ENCODE results near the gene MARCHF2.

MARCHF2 gene, protein sequence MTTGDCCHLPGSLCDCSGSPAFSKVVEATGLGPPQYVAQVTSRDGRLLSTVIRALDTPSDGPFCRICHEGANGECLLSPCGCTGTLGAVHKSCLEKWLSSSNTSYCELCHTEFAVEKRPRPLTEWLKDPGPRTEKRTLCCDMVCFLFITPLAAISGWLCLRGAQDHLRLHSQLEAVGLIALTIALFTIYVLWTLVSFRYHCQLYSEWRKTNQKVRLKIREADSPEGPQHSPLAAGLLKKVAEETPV

DNA sequence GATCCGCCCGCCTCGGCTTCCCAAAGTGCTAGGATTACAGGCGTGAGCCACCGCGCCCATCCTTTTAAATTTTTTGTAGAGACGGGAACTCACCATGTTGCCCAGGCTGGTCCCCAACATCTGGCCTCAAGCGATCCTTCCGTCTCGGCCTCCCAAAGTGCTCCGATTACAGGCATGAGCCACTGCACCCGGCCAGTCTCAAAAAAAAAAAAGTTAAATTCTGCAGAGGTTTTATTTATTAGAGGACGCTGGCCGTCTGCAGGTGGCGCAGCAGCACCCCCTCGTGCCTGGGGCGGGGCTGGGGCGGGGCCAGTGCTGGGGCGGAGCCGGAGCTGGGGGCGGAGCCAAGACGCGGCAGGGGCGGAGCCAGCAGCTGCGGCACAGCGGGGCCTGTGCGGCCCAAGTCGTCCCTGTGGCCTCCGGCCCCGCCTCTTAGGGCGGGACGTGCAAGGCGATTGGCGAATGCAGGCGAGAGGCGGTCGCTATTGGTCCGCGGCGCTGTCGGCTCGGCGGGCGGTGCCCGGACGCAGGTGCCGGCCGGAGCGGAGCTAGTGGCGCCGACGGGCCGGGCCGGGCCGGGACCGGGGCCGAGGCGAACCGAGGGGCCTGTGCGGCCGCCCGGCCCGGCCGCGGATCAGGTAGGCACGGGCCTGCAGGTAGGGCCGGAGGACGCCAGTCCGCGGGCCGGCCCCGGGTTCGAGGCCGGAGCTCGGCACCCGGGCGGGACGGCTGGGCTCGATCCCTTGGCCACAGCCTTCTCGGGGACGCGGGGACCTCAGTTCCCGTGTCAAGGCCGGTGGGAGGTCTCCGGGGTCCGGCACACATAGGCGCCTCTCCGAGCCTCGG is at the start of gene MARCHF2:
MARCHF2 (plus strand) TSS at position 523 of the 846 bp plus-strand sequence. CDS start 8,536 bp downstream, outside the sequence.
- Histone ChIP-seq H4K20me1 (ENCODE audit: insufficient read depth, low read length) (no peaks in the 10 kb centered on the region), H3K4me1 (ENCODE audit: insufficient read depth, low read length, severe bottlenecking) (peaks cover 12% of the 10 kb centered on the region), H3K4me3 (ENCODE audit: low read depth, low read length, poor library complexity, severe bottlenecking) (peak within 1 kb of the TSS; percentile 74), H3F3A (ENCODE audit: insufficient read depth, low read length) (0 out of 2 replicates have a peak, but pooled peaks cover 5% of the 10 kb centered on the region), H3K36me3 (ENCODE audit: insufficient read depth, low read length) (no peaks in the 10 kb centered on the region), H3K79me2 (ENCODE audit: insufficient read depth, low read length) (no peaks in the 10 kb centered on the region), H2AFZ (ENCODE audit: low read length) (no peak within 1 kb of the TSS), H3K27me3 (ENCODE audit: insufficient read depth, low read length) (no peaks in the 10 kb centered on the region), H3K9me3 (ENCODE audit: low read length) (no peaks in the 10 kb centered on the region), H3K27ac (ENCODE audit: low read depth, low read length, poor library complexity, severe bottlenecking) (no peak within 1 kb of the TSS), H3K9ac (ENCODE audit: low read length) (peak within 1 kb of the TSS; percentile 70), H3K4me2 (ENCODE audit: low read length) (peak within 1 kb of the TSS; percentile 92), H3K9me2 (ENCODE audit: low read depth, low read length) (no peaks in the 10 kb centered on the region)
- no peak for TF ChIP-seq EZH2 (IDR thresholded peaks at IDR 0.05; ENCODE audit: borderline replicate concordance, low read length)
- TF ChIP-seq, protein P1, sequence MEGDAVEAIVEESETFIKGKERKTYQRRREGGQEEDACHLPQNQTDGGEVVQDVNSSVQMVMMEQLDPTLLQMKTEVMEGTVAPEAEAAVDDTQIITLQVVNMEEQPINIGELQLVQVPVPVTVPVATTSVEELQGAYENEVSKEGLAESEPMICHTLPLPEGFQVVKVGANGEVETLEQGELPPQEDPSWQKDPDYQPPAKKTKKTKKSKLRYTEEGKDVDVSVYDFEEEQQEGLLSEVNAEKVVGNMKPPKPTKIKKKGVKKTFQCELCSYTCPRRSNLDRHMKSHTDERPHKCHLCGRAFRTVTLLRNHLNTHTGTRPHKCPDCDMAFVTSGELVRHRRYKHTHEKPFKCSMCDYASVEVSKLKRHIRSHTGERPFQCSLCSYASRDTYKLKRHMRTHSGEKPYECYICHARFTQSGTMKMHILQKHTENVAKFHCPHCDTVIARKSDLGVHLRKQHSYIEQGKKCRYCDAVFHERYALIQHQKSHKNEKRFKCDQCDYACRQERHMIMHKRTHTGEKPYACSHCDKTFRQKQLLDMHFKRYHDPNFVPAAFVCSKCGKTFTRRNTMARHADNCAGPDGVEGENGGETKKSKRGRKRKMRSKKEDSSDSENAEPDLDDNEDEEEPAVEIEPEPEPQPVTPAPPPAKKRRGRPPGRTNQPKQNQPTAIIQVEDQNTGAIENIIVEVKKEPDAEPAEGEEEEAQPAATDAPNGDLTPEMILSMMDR (IDR thresholded peaks at IDR 0.05; ENCODE audit: low read length), result peak; percentile 60

DNA sequence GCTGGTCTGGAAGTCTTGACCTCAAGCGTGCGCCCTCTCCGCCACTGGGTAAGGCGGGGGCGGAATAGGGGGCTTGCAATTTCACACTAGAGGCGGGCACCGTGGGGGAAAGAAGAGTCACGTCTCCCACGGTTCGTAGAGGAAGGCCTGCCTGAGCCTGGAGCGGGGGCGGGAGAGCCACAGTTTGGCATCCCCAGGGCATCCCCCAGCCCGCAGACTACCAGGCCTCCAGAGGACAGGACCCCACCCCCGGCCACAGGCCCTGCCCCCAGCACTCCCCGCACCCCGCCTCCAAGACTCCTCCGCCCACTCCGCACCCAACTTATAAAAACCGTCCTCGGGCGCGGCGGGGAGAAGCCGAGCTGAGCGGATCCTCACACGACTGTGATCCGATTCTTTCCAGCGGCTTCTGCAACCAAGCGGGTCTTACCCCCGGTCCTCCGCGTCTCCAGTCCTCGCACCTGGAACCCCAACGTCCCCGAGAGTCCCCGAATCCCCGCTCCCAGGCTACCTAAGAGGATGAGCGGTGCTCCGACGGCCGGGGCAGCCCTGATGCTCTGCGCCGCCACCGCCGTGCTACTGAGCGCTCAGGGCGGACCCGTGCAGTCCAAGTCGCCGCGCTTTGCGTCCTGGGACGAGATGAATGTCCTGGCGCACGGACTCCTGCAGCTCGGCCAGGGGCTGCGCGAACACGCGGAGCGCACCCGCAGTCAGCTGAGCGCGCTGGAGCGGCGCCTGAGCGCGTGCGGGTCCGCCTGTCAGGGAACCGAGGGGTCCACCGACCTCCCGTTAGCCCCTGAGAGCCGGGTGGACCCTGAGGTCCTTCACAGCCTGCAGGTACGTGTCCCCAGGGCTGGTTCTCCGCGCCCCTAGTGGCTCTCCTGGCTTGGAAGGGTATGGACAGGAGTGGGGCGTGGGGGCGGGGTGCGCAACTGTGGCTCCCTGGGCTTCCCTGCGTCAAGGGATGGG is 49.0 kb upstream of the MARCHF2 start, which contains the start of gene ANGPTL4:
ANGPTL4 (plus strand) TSS at position 353 of the 969 bp plus-strand sequence; CDS start at position 520, 167 bp downstream.
- no peaks in the 10 kb centered on the region for H3K36me3 ChIP-seq (ENCODE audit: insufficient read depth, low read length)
- no peak within 1 kb of the TSS for H2AFZ ChIP-seq (ENCODE audit: low read length)
- H3K9me3 ChIP-seq (ENCODE audit: low read length), result no peaks in the 10 kb centered on the region
- no peaks in the 10 kb centered on the region for H3K9me2 ChIP-seq (ENCODE audit: low read depth, low read length)
- no peaks in the 10 kb centered on the region for H3K4me1 ChIP-seq (ENCODE audit: insufficient read depth, low read length, severe bottlenecking)
- TF ChIP-seq, protein P1 (IDR thresholded peaks at IDR 0.05; ENCODE audit: low read length), result no peak
- TF ChIP-seq EZH2 (IDR thresholded peaks at IDR 0.05; ENCODE audit: borderline replicate concordance, low read length), result no peak
- no peaks in the 10 kb centered on the region for H3K27me3 ChIP-seq (ENCODE audit: insufficient read depth, low read length)
- no peaks in the 10 kb centered on the region for H4K20me1 ChIP-seq (ENCODE audit: insufficient read depth, low read length)
- no peak within 1 kb of the TSS for H3K9ac ChIP-seq (ENCODE audit: low read length)
- H3K79me2 ChIP-seq (ENCODE audit: insufficient read depth, low read length), result no peaks in the 10 kb centered on the region
- no peaks in the 10 kb centered on the region for H3F3A ChIP-seq (ENCODE audit: insufficient read depth, low read length)
- no peak within 1 kb of the TSS for H3K4me2 ChIP-seq (ENCODE audit: low read length)
- H3K4me3 ChIP-seq (ENCODE audit: low read depth, low read length, poor library complexity, severe bottlenecking), result no peak within 1 kb of the TSS
- H3K27ac ChIP-seq (ENCODE audit: low read depth, low read length, poor library complexity, severe bottlenecking), result no peak within 1 kb of the TSS

DNA sequence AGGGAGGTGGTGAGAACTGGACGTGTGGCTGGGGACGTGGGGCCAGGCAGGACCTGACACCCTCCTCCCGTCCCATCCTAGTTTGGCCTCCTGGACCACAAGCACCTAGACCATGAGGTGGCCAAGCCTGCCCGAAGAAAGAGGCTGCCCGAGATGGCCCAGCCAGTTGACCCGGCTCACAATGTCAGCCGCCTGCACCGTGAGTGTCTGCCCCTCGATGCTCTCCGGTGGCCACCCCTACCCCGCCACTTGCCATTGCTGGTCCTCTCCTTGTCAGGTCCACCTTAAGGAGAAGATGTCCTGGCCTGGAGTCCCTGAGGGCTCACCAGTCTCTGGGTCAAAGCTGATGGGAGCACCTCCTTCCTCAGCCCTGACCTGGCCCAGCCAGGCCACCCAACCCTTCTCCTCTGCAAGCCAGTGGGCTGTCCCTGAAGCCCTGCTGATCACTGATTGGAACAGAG is 47.0 kb upstream of the MARCHF2 start:
- Histone ChIP-seq H3K27ac (ENCODE audit: low read depth, low read length, poor library complexity, severe bottlenecking) (no peak overlapping the region), H2AFZ (ENCODE audit: low read length) (no peak overlapping the region), H3K4me1 (ENCODE audit: insufficient read depth, low read length, severe bottlenecking) (no peaks in the 10 kb centered on the region), H4K20me1 (ENCODE audit: insufficient read depth, low read length) (no peaks in the 10 kb centered on the region), H3K9ac (ENCODE audit: low read length) (no peak overlapping the region), H3F3A (ENCODE audit: insufficient read depth, low read length) (no peaks in the 10 kb centered on the region), H3K9me2 (ENCODE audit: low read depth, low read length) (no peaks in the 10 kb centered on the region), H3K4me2 (ENCODE audit: low read length) (no peak overlapping the region), H3K27me3 (ENCODE audit: insufficient read depth, low read length) (no peaks in the 10 kb centered on the region), H3K79me2 (ENCODE audit: insufficient read depth, low read length) (no peaks in the 10 kb centered on the region), H3K4me3 (ENCODE audit: low read depth, low read length, poor library complexity, severe bottlenecking) (no peak overlapping the region), H3K9me3 (ENCODE audit: low read length) (no peaks in the 10 kb centered on the region), H3K36me3 (ENCODE audit: insufficient read depth, low read length) (no peaks in the 10 kb centered on the region)
- TF ChIP-seq, protein P1 (IDR thresholded peaks at IDR 0.05; ENCODE audit: low read length), result no peak
- no peak for TF ChIP-seq EZH2 (IDR thresholded peaks at IDR 0.05; ENCODE audit: borderline replicate concordance, low read length)
